NCI-H1436 (cell line): ENCODE measurements around the gene ANK2.
A peak's percentile ranks its signal among the peaks of the same experiment; 100 is the strongest.
"Not testable (repeated sequence)": the region's sequence is repeated elsewhere in the genome, so short reads cannot be mapped to it uniquely, and the experiment has no call there.

Source experiments
- DNase-seq: peaks from one replicate; lab custom pipeline; 2025; lab: John Stamatoyannopoulos, UW

ANK2 gene

DNA sequence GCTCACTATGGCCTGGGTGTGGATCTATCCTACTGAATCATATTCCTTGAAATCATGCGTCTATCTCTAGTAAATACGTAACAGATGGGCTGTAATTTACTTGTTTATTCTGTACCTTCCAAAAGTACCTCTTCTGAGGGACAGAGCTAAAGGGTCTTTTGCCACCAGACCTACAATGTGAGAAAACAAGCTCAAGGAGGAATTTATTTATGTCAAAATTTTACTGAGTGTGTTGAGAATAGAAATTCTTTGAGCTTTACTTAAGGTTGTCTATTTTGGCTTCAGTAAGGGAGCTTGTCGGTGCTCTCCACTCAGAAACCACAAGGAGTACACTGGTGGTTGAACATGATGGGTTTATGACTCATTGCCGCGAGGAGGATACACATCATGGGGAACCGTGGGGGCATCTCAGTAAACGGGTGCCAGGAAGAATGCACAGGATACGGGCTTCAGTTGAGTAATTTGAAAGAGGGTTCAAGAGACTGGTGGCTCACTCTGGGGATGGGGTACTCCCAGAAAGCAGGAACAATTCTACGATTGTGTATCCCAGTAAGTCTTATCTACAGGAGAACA, 3.0 kb downstream of the ANK2 start:
- DNase-seq: no peak

DNA sequence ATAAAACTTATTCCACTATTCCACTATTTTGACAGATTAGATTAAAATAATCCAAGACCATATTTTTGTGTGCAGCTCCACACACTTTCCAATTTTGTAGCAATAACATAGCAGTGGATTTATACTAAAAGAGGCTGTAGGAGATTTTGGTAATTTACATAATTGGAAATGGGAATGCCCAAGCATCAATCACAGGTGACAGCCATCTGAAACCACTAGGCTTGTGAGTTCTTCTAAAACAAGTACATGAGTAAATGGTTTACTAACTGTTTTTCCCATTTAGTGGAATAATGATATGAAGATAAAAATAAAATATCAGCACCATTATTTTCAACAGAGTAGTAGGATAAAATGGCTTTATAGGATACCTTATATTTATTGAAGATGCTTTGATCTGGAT, 4.4 kb downstream of the ANK2 start:
- DNase-seq: no peak

DNA sequence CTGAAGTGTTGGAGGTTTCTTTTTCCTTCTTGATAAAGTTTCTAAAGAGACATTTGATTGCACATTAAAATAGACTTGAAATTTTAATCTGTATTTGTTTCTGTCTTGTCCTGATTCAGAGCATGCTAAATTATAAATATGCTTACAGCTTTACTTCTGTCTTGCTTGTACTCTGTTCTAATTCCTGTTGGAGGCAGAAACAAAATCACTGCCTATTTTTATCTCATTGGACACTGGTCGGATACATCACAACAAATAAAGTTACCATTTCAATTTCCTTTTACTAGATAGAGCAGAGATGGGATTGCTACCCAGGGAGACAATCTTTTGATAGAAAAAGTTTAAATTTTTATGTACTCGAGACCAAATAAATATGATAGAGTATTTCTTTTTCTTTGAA, 6.9 kb downstream of the ANK2 start:
- DNase-seq: no peak

GRCh38 chr4:113057891-113058290, 8.4 kb downstream of the ANK2 start:
- DNase-seq: no peak

DNA sequence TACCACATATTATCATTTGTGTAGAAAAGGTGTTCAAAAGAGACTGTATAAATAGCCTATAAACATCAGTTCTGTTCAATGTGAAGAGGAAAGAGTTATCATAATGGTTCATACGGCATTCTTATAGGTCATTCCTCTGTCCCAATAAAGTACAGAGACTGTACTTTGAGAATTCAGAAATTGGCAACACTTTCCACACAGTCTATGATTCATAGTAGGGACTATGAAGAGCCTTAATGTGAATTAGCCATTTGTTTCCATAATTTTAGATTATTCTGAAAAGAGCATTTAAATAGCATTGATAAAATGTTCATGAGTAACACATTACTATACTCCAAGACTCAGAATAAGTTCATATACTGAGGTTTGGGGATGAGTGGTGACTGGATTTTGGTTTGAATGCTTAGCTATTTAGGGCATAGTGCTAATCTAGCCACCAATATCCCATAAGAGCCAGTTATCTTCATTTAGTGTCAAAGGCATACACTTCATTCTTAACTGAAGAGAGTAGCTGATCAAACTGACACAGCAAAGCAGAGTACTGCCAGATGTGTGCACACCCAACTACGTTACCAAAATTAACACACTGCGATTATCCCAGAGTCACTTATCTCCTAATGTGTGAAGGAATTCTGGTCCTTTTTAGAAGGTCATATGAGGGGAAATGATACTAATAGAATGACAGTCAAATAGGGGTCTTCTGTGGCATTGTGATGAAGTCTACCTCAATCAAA, 10.2 kb downstream of the ANK2 start:
- DNase-seq: no peak

DNA sequence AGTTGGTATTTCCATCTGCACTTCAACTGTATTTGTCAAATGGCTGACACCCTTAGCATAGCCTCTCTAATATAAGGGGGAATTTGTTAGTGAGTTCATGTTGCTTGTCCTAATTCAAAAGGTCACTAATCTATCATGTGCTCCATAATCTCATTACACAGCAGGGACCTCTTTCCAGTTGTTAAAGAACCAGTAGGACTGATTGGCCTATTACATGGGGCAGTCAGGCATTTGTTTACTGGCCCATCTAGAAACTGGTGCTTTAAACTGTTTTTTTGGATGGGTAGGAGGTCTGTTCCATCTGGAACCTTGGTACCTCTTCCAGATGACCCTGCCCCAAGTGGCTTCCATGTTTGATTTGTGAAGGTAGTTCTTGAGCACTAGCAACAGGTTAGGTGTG, 11.4 kb downstream of the ANK2 start:
- no peak for DNase-seq

DNA sequence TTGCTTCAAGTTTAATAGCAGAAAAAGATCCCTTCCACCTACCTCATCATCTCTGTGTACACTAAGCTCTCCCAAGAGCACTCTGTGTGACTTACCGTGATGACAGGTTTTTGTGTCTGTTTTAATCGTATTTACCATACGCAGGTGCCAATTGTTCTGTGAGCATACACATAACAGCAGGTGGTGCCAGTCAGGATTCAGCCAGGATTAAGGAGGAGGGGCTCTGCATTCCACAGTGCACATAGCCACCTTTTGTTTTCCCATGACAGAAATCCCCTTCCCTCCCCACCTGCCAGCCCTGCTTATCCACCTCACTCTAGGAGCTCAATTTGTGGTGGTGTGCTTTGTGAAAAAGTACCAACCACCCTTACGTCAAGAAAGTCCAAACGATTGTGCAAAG, 14.8 kb downstream of the ANK2 start:
- DNase-seq: peak; percentile 80

DNA sequence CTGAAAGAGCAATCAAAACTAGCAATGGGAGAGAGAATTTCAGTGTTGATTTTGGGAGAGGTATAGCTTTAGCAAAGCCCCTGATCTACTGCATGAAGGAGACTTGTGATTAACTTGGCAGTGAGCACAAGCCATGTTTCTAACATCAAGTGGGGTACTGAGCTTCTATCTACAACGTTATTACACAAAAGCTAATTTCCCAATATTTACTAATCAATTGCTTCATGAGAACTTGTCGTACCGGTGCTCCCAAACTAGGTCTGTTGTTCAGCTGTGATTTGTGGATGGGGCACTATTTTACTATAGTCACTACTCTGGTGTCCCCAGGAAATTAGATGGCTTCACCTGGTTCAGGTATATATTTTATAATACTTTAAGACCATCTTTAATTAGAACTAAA, 16.2 kb downstream of the ANK2 start:
- no peak for DNase-seq

GRCh38 chr4:113068771-113069170, 19.3 kb downstream of the ANK2 start:
- not testable (repeated sequence) for DNase-seq

DNA sequence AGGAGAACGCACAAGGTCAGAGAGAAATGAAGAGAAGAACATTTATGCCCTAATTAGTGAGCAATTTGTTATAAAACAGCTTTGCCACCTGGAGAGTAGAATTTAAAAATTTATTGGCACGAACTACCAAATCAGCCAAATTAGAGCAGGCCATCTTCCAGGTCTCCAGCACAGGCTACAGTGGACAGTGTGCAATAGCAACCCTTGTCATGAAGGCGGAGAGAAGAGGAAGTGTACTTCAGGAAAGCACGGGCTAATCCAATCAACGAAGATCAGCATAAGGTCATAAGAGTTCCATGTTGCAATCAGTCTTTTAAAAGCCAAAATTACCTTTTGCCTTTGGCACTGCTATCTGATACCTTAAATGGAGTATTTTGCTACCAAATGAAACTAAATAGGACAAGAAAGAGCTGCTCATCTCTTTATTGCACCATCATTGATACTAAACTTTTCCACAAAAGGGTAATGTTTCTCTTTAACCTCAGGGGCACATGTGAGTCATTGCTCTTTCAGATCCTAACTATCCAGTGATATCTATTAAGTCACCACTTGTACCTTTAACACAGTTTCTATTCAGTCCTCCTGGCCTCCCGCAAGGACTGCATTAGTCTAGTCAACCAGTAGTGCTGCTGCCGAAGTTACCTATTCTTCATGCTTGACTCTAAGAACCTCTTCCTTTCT, 19.9 kb downstream of the ANK2 start:
- no peak for DNase-seq

DNA sequence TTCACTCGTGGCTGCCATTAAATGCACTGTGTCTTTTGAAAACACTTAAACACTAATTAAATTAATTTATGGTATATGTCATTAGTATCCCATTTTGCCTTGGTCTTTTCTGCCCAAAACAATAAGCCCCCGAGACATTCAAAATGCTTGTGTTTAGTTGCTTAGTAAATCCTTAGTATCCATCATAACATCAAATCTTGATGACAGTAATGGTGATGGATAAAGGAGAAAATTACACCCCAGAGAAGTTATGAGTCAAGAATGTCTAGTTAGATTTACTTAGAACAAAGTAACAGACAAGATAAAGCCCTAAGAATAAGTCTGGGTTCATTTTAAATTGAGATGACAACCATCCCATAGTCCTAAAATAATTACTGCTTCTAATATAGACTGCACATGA, 21.3 kb downstream of the ANK2 start:
- DNase-seq: no peak

GRCh38 chr4:113071274-113071673, 21.8 kb downstream of the ANK2 start:
- no peak for DNase-seq

- no peak for DNase-seq
Observed at GRCh38 chr4:113071805-113072204, 22.4 kb downstream of the ANK2 start.

- DNase-seq: no peak
Observed at GRCh38 chr4:113073451-113074005, 24.1 kb downstream of the ANK2 start.

GRCh38 chr4:113077575-113077974, 28.1 kb downstream of the ANK2 start:
- DNase-seq: no peak

DNA sequence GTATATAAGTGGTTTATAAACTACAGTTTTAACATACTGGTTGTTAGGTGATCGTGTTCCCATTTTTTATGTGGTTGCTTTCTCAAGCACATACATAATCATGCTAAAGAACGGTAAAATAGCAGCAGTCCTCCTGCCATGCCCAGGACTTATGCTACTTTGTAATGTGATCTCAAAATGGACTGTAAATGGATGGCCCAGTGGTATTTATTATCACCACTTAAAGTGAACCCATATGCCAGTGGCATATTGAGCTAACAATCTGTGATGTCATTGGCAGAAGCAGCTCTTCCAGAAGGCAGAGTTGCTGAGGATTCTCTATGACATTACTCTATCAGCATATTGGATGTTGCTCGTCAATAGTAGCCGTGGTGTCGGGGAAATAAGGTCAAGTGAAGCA, 28.6 kb downstream of the ANK2 start:
- DNase-seq: peak; percentile 49

DNA sequence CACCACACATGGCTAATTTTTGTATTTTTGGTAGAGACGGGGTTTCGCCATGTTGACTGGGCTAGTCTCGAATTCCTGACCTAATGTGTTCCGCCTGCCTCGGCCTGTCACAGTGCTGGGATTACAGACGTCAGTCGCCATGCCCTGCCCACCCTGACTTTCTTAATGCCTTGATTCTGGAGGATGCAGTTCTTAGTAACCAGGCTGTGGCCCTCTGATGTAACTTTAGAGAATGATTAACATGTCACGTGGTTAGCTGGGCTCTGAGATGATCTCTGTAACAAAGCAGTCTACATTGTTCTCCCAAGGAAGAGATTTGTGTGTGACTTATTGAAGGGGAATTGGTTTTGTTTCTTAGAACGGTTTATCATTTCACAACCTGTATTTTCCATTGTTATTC, 30.6 kb downstream of the ANK2 start:
- DNase-seq: no peak

DNA sequence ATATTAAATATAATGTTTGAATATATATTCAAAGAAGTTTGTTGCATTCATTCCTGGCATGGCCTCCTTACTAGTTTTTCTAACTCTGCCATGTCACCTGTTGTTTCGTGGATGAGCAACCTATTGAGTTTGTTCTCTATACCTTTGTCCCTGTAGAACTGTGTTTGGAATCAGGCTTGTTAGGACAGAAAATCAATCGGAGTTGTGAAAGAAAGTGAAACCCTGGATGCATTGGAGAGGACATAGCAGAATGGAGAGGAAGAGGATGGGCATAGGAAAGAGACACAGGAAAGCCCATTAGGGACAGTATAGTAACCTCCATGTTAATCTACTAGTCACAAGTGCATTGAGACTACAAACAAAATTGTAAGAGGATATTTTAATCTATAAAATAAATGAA, 31.2 kb downstream of the ANK2 start:
- DNase-seq: no peak

- DNase-seq: no peak
Observed at GRCh38 chr4:113083346-113083745, 33.9 kb downstream of the ANK2 start.

- DNase-seq: no peak
Observed at GRCh38 chr4:113086172-113086695, 36.8 kb downstream of the ANK2 start.

DNA sequence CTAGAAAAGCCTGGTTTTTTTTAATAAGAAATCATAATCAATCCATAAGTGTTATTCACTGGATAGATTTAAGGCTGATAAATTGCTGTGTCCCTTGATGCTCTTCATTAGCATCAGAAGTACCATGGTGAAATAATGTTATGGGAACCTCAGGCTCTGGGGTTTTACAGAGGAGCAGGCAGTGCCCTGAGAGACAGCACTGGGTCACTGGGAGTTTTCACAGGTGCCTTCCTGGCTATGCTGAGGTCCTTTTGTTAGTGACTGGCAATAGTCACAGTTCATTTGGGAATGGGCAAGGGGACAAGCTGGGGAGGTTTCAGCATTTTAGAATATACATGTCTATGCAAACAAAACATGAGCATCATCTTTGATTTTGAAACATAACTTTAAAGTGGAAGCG, 38.6 kb downstream of the ANK2 start:
- DNase-seq: no peak

GRCh38 chr4:113090954-113091353, 41.5 kb downstream of the ANK2 start:
- no peak for DNase-seq

DNA sequence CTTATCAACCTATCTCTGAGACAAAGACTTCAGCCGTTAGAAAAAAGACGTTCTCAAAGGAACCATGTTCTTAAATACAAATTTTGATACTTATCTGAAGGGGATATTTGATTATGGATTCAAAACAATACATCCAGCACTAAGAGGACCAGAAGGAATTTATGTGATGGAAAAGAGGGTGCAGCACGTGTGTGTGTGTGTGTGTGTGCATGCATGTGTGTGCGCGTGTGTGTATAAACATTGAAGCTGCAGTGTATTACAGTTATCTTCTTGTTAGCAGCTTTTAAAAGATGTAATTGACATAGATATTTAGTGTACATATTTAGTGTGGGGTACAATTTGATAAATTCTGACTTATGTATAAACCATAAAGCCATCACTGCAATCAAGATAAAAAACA, 44.9 kb downstream of the ANK2 start:
- DNase-seq: no peak
